K562 (cell line): ENCODE results near the gene KBTBD4. TPM values are rescaled to one million over a fixed set of nuclear protein-coding genes. Genes with fewer than 3 reads are reported as not detected.

Source experiments
- ATAC-seq: fragments of 200-7000 bp; cut with Tn5 transposase; 3 replicates; pipeline ENCODE4 v1.9.1; 2020; ENCODE audit warnings: moderate library complexity
- BruUV-seq: library from RNA; stranded (reverse); fragments of 400-500 nt; replicated peaks from 2 replicates; lab custom pipeline; 2021; lab: Mats Ljungman, UMichigan
- CTCF ChIA-PET: fragments of 300-600 bp; formaldehyde crosslinking; extraction: SDS; loops from one replicate; lab custom pipeline; 2021; ENCODE audit warnings: low intra/inter-chr PET ratio; lab: Yijun Ruan, JAX
- POLR2A ChIA-PET: fragments of 300-600, 350-650 bp; sonication (Branson Sonifier 250); formaldehyde crosslinking; extraction: SDS; loops from one replicate; lab custom pipeline; 2021; ENCODE audit warnings: antibody characterized with exemption, inconsistent platforms; lab: Yijun Ruan, JAX
- DNase-seq, 4 experiments: peaks; one replicate each; pipeline versions ENCODE4 v3.0.0 to v3.0.0-alpha.2; 2011 to 2018; ENCODE audit warnings: low spot score in 3 of 4, mixed read lengths in 3 of 4; ENCODE audit errors: extremely low read depth in 1 of 4
- FAIRE-seq: peaks from 2 replicates; lab custom pipeline; 2011; peaks lifted over from hg19 to GRCh38; lab: Jason Lieb, UNC
- H2AFZ ChIP-seq: 2 replicates; pipeline ENCODE4 v1.6.0; 2011; ENCODE audit warnings: low read depth, low read length, control low read depth, inconsistent platforms
- H3K27ac ChIP-seq: fragments of 200-600 bp; 3 replicates; pipeline ENCODE4 v1.8.0; 2011; ENCODE audit warnings: low read depth, mild to moderate bottlenecking, control low read depth, inconsistent platforms, low read length, moderate library complexity, mixed read lengths; ENCODE audit errors: extremely low read depth
- H3K27me3 ChIP-seq, 2 experiments: fragments of 300-600 bp in 1 of 2; 2 replicates in 1 of 2; 3 replicates in 1 of 2; pipeline versions ENCODE4 v1.6.0 to v1.8.0; 2011; ENCODE audit warnings: inconsistent platforms in 2 of 2, low read length in 2 of 2, mild to moderate bottlenecking in 1 of 2, mixed read lengths in 1 of 2, moderate library complexity in 1 of 2; ENCODE audit not compliant: control insufficient read depth in 2 of 2, insufficient read depth in 2 of 2
- H3K36me3 ChIP-seq: fragments of 300-600 bp; 3 replicates; pipeline ENCODE4 v1.8.0; 2011; ENCODE audit warnings: mild to moderate bottlenecking, low read length, inconsistent platforms; ENCODE audit not compliant: control insufficient read depth, insufficient read depth
- H3K4me1 ChIP-seq, 2 experiments: fragments of 200-600 bp in 1 of 2; replicated peaks in 1 of 2; 2 replicates in 1 of 2; 3 replicates in 1 of 2; pipeline versions ENCODE4 v1.5.1 to v1.8.0; 2011; ENCODE audit warnings: inconsistent platforms in 2 of 2, low read length in 2 of 2, mild to moderate bottlenecking in 1 of 2, mixed read lengths in 1 of 2, moderate library complexity in 1 of 2; ENCODE audit not compliant: control insufficient read depth in 2 of 2, insufficient read depth in 2 of 2
- H3K4me2 ChIP-seq: 2 replicates; pipeline ENCODE4 v1.6.1; 2011; ENCODE audit warnings: low read length, control low read depth, inconsistent platforms, mixed read lengths; ENCODE audit not compliant: insufficient read depth
- H3K4me3 ChIP-seq: fragments of 200-600 bp; sonication (generic), shearing (Covaris generic); 2 replicates; pipeline ENCODE4 v1.5.1; 2016; ENCODE audit warnings: control low read depth, inconsistent platforms
- H3K79me2 ChIP-seq: fragments of 200-600 bp; 3 replicates; pipeline ENCODE4 v1.8.0; 2011; ENCODE audit warnings: low read length, inconsistent platforms; ENCODE audit not compliant: control insufficient read depth, insufficient read depth
- H3K9ac ChIP-seq, 2 experiments: 2 replicates each; pipeline versions ENCODE4 v1.6.0 to v1.6.1; 2011; ENCODE audit warnings: low read depth in 2 of 2, low read length in 2 of 2, control low read depth in 1 of 2, inconsistent platforms in 1 of 2, mild to moderate bottlenecking in 1 of 2, mixed read lengths in 1 of 2; ENCODE audit not compliant: insufficient read depth in 1 of 2
- H3K9me1 ChIP-seq: one replicate; pipeline ENCODE4 v1.6.0; 2011; ENCODE audit warnings: inconsistent platforms, mild to moderate bottlenecking, low read length, moderate library complexity; ENCODE audit not compliant: control insufficient read depth, insufficient read depth
- H3K9me3 ChIP-seq: replicated peaks from 2 replicates; pipeline ENCODE4 v1.5.1; 2011; ENCODE audit warnings: low read depth, low read length, inconsistent platforms; ENCODE audit not compliant: control insufficient read depth, insufficient read depth
- H4K20me1 ChIP-seq: replicated peaks from 2 replicates; pipeline ENCODE4 v1.6.1; 2011; ENCODE audit warnings: low read length, inconsistent platforms, mixed read lengths; ENCODE audit not compliant: control insufficient read depth, insufficient read depth
- POLR2G ChIP-seq: fragments of 200-400 bp; formaldehyde crosslinking; IDR thresholded peaks from 2 replicates; pipeline ENCODE4 v1.6.1; 2017; ENCODE audit warnings: low read depth, mild to moderate bottlenecking, antibody characterized with exemption, low read length, moderate library complexity
- RBFOX2 ChIP-seq: fragments of 200-400 bp; formaldehyde crosslinking; IDR thresholded peaks from 2 replicates; pipeline ENCODE4 v1.6.1; 2017; ENCODE audit warnings: low read depth, mild to moderate bottlenecking, low read length, moderate library complexity
- TFAP4 ChIP-seq: sonication (generic); formaldehyde crosslinking; IDR thresholded peaks from 2 replicates; pipeline ENCODE4 v1.8.0; 2022; ENCODE audit warnings: missing genetic modification reagents, mild to moderate bottlenecking, moderate library complexity, borderline replicate concordance
- WGBS: fragments of 100-300 bp; shearing (Covaris generic); methylation state at CpG from one replicate; pipeline ENCODE4 v1.1.6; 2016; ENCODE audit warnings: low coverage, mixed read lengths; ENCODE audit not compliant: insufficient coverage; ENCODE audit errors: missing lambda C conversion rate; 5-methylcytosine and 5-hydroxymethylcytosine counted together
- in situ Hi-C: fragments of 300-500 bp; cut with MboI; formaldehyde crosslinking; loops from 4 replicates; pipeline ENCODE4 v1.15.0; 2018; ENCODE audit warnings: inconsistent platforms, mixed read lengths
- intact Hi-C: fragments of 100-400 bp; cut with micrococcal nuclease; formaldehyde crosslinking; loops from 2 replicates; pipeline ENCODE4 v1.14.2; 2022
- polyA plus RNA-seq, 8 experiments: library from polyadenylated mRNA; depleted of rRNA in 4 of 8; stranded (reverse) in 5 of 8; unstranded in 3 of 8; fragments of >200 nt; fragmentation: Nextera tagmentation in 2 of 8; fragmentation: Illumina TruSeq in 1 of 8; extraction: Ambion mirVana in 2 of 8; extraction: Trizol in 1 of 8; gene quantifications; 2 replicates each; pipeline versions ENCODE4 v1.2.1 to v1.2.3, GENCODE V29; 2011 to 2014; ENCODE audit warnings: inconsistent platforms in 1 of 8, missing spikeins in 1 of 8
- total RNA-seq, 7 experiments: library from RNA; depleted of rRNA in 6 of 7; stranded (reverse); fragments of >200 nt in 6 of 7; fragmentation: Illumina TruSeq in 2 of 7; extraction: Trizol in 2 of 7; gene quantifications; 2 replicates each; pipeline versions ENCODE4 v1.2.1 to v1.2.3, GENCODE V29; 2011 to 2021; ENCODE audit warnings: low replicate concordance in 1 of 7
- TF ChIP-seq, protein P1 (sequence below): sonication (generic); formaldehyde crosslinking; IDR thresholded peaks from 2 replicates; pipeline ENCODE4 v1.8.1; 2022; ENCODE audit warnings: missing genetic modification reagents

The KBTBD4 gene
- total and polyA plus RNA-seq, 9 of the 15 experiments (the other 6 are each of a cell fraction or from before 2014, with no cell fraction given): 7.0 to 33.9 (median 13.3) TPM

- DNase-seq (no peak), FAIRE-seq (no peak), ATAC-seq (peak; percentile 39)
- H3K9me1 ChIP-seq: no peaks in the 10 kb centered on the region
- WGBS: 71% methylated on average over 12 of the region's 12 CpGs
- peak within 1 kb of the TSS in 1 of 2 experiments; percentile 52; a peak in 2 of 4 replicates for H3K9ac ChIP-seq
- H3K36me3 ChIP-seq: peaks cover 40% of the 10 kb centered on the region
- no peaks in the 10 kb centered on the region for H3K27me3 ChIP-seq
- ChIA-PET CTCF (no interaction called here), POLR2A (interaction anchor here (0.6 to 4.2 kb wide), 10 partner anchors 9 to 75 kb away, joined by 3 to 35 read pairs (median 4); partner anchors contain the start of gene C1QTNF4)
- H4K20me1 ChIP-seq: no peaks in the 10 kb centered on the region
- H3K79me2 ChIP-seq: peaks cover 7% of the 10 kb centered on the region; the same call in 1 of the 3 replicates
- BruUV-seq: no TSS peak
- H3K9me3 ChIP-seq: no peaks in the 10 kb centered on the region
- H3K4me2 ChIP-seq: no peak within 1 kb of the TSS
- no peak within 1 kb of the TSS for H3K27ac ChIP-seq
- in situ Hi-C loops: no loop called here
- peaks cover 0 to 14% of the 10 kb centered on the region in 2 experiments; a peak in 1 of 5 replicates for H3K4me1 ChIP-seq
- no peak within 1 kb of the TSS for H3K4me3 ChIP-seq
- TF ChIP-seq, protein P1, sequence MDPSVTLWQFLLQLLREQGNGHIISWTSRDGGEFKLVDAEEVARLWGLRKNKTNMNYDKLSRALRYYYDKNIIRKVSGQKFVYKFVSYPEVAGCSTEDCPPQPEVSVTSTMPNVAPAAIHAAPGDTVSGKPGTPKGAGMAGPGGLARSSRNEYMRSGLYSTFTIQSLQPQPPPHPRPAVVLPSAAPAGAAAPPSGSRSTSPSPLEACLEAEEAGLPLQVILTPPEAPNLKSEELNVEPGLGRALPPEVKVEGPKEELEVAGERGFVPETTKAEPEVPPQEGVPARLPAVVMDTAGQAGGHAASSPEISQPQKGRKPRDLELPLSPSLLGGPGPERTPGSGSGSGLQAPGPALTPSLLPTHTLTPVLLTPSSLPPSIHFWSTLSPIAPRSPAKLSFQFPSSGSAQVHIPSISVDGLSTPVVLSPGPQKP (CRISPR knock-in tag): no peak
- peak; percentile 19; the same call in 1 of the 2 replicates for TF ChIP-seq TFAP4
- TF ChIP-seq RBFOX2: peak; percentile 41; the same call in 1 of the 2 replicates
- TF ChIP-seq POLR2G: peak; percentile 52; the same call in 1 of the 2 replicates
- no peak within 1 kb of the TSS for H2AFZ ChIP-seq
- intact Hi-C loops: no loop called here
Measured at GRCh38 chr11:47586098-47586855, 7.5 kb upstream of the KBTBD4 start, which contains the start of gene FAM180B. FAM180B (plus strand) TSS chr11:47586678; CDS start chr11:47586769, 91 bp downstream.
